Hematopoietic multipotent progenitor cell treated with erythropoietin and hydrocortisone succinate and interleukin-3 and kit ligand, for 8 days (in vitro differentiated cells): ENCODE data around the gene MRPS16.
"Not testable (repeated sequence)": the region's sequence is repeated elsewhere in the genome, so short reads cannot be mapped to it uniquely, and the experiment has no call there.

ENCODE experiments used
- DNase-seq: peaks from one replicate; pipeline ENCODE4 v3.0.0-alpha.2; 2015

MRPS16 gene

GRCh38 chr10:73252445-73253224, at the start of gene MRPS16:
Gene MRPS16, minus strand, starts transcription at chr10:73252644. Its CDS starts 162 bp downstream, at chr10:73252482.
- peak; percentile 98 for DNase-seq

GRCh38 chr10:73296946-73297345, 44.5 kb upstream of the MRPS16 start:
- DNase-seq, result no peak

- no peak for DNase-seq
Observed at GRCh38 chr10:73293461-73293860, 41.0 kb upstream of the MRPS16 start.

GRCh38 chr10:73289958-73290357, 37.5 kb upstream of the MRPS16 start:
- DNase-seq, result no peak

- DNase-seq, result no peak
Observed at GRCh38 chr10:73287441-73287840, 35.0 kb upstream of the MRPS16 start.

- DNase-seq, result no peak
Observed at GRCh38 chr10:73281097-73281496, 28.7 kb upstream of the MRPS16 start.

GRCh38 chr10:73264423-73264822, 12.0 kb upstream of the MRPS16 start:
- no peak for DNase-seq

GRCh38 chr10:73263693-73264347, 11.4 kb upstream of the MRPS16 start:
- DNase-seq, result peak; percentile 59

- DNase-seq, result no peak
Observed at GRCh38 chr10:73262880-73263555, 10.6 kb upstream of the MRPS16 start.

- peak; percentile 75 for DNase-seq
Observed at GRCh38 chr10:73262105-73262730, 9.8 kb upstream of the MRPS16 start.

- no peak for DNase-seq
Observed at GRCh38 chr10:73261362-73261995, 9.0 kb upstream of the MRPS16 start.

GRCh38 chr10:73258612-73259011, 6.2 kb upstream of the MRPS16 start:
- DNase-seq, result not testable (repeated sequence)

- DNase-seq, result peak; percentile 61
Observed at GRCh38 chr10:73253225-73253555, 746 bp upstream of the MRPS16 start.

- peak; percentile 42 for DNase-seq
Observed at GRCh38 chr10:73251683-73252444, 580 bp downstream of the MRPS16 start.

- no peak for DNase-seq
Observed at GRCh38 chr10:73248259-73248724, 4.2 kb downstream of the MRPS16 start.

- DNase-seq, result peak; percentile 37
Observed at GRCh38 chr10:73247509-73248258, 4.8 kb downstream of the MRPS16 start.

GRCh38 chr10:73246646-73247508, 5.6 kb downstream of the MRPS16 start, which contains the start of gene DNAJC9:
Gene DNAJC9, minus strand, starts transcription at chr10:73247255. Its CDS starts 66 bp downstream, at chr10:73247189.
- peak; percentile 95 for DNase-seq

- DNase-seq, result no peak
Observed at GRCh38 chr10:73246322-73246645, 6.2 kb downstream of the MRPS16 start.

GRCh38 chr10:73244866-73245477, 7.5 kb downstream of the MRPS16 start:
- DNase-seq, result peak; percentile 98

GRCh38 chr10:73239908-73240307, 12.5 kb downstream of the MRPS16 start:
- no peak for DNase-seq
